Coronary artery (tissue), 2 donors: ENCODE data around the gene RNU2-63P.
"Not testable (repeated sequence)": the region's sequence is repeated elsewhere in the genome, so short reads cannot be mapped to it uniquely, and the experiment has no call there.

Source experiments
- DNase-seq: peaks from one replicate; pipeline ENCODE4 v3.0.0-alpha.2; 2017; ENCODE audit warnings: low spot score
- H3K27ac ChIP-seq, 2 donors: fragments of 200-600 bp; sonication (generic); one replicate each; pipeline ENCODE4 v1.5.1; 2016 to 2019
- H3K4me3 ChIP-seq: fragments of 200-600 bp; sonication (generic); 2 replicates; pipeline ENCODE4 v1.5.1; 2016; ENCODE audit warnings: mild to moderate bottlenecking, moderate library complexity
- CTCF ChIP-seq: fragments of 200-600 bp; sonication (generic); IDR thresholded peaks from one replicate; pipeline ENCODE4 v1.5.1; 2019; ENCODE audit warnings: antibody characterized with exemption

RNU2-63P gene

GRCh38 chr2:88002359-88002707 is 14.0 kb downstream of the RNU2-63P start:
- no peak for DNase-seq
- H3K4me3 ChIP-seq: no peak overlapping the region
- no peak overlapping the region for H3K27ac ChIP-seq
- TF ChIP-seq CTCF: no peak

- not testable (repeated sequence) for H3K4me3 ChIP-seq, H3K27ac ChIP-seq
Observed at GRCh38 chr2:88000474-88000873, 15.9 kb downstream of the RNU2-63P start.

GRCh38 chr2:87996570-87996969 is 19.8 kb downstream of the RNU2-63P start:
- H3K4me3 ChIP-seq: no peak overlapping the region
- no peak for DNase-seq
- TF ChIP-seq CTCF: no peak

More at GRCh38 chr2:88000474-88000873, 15.9 kb downstream of the RNU2-63P start:
- DNase-seq: not testable (repeated sequence)

GRCh38 chr2:87995756-87996155 is 20.6 kb downstream of the RNU2-63P start:
- TF ChIP-seq CTCF: no peak
- no peak for DNase-seq
- no peak overlapping the region for H3K27ac ChIP-seq
- H3K4me3 ChIP-seq: no peak overlapping the region

More at GRCh38 chr2:87996570-87996969, 19.8 kb downstream of the RNU2-63P start:
- H3K27ac ChIP-seq: no peak overlapping the region

- H3K4me3 ChIP-seq, H3K27ac ChIP-seq, DNase-seq: not testable (repeated sequence)
Observed at GRCh38 chr2:87994304-87994850, 22.0 kb downstream of the RNU2-63P start.

GRCh38 chr2:87992569-87992968 is 23.8 kb downstream of the RNU2-63P start:
- not testable (repeated sequence) for DNase-seq, H3K27ac ChIP-seq, H3K4me3 ChIP-seq

- H3K27ac ChIP-seq, DNase-seq, H3K4me3 ChIP-seq: not testable (repeated sequence)
Observed at GRCh38 chr2:87987473-87987872, 28.9 kb downstream of the RNU2-63P start.

GRCh38 chr2:87985902-87986301 is 30.4 kb downstream of the RNU2-63P start:
- DNase-seq, H3K27ac ChIP-seq, H3K4me3 ChIP-seq: not testable (repeated sequence)

- not testable (repeated sequence) for DNase-seq, H3K27ac ChIP-seq, H3K4me3 ChIP-seq
Observed at GRCh38 chr2:87981182-87981581, 35.2 kb downstream of the RNU2-63P start.

GRCh38 chr2:87972385-87972784 is 44.0 kb downstream of the RNU2-63P start:
- DNase-seq, H3K27ac ChIP-seq, H3K4me3 ChIP-seq: not testable (repeated sequence)
